Anterior cingulate cortex (tissue), 58 donors: ENCODE data around the gene AQP12B.

Experiments used
- DNase-seq, 58 donors: peaks; one replicate each; lab custom pipeline; 2025; lab: John Stamatoyannopoulos, UW

AQP12B gene

GRCh38 chr2:240637116-240637900, 45.4 kb downstream of the AQP12B start:
- no peak for DNase-seq

GRCh38 chr2:240636563-240637115, 46.0 kb downstream of the AQP12B start:
- DNase-seq, result no peak

GRCh38 chr2:240635998-240636547, 46.6 kb downstream of the AQP12B start:
- no peak for DNase-seq

GRCh38 chr2:240635121-240635997, 47.3 kb downstream of the AQP12B start:
- no peak for DNase-seq

GRCh38 chr2:240632306-240632721, 50.4 kb downstream of the AQP12B start:
- no peak for DNase-seq

GRCh38 chr2:240631548-240632305, 51.0 kb downstream of the AQP12B start:
- no peak for DNase-seq

- DNase-seq, result no peak
Measured at GRCh38 chr2:240630771-240631547, 51.7 kb downstream of the AQP12B start.

GRCh38 chr2:240629968-240630770, 52.5 kb downstream of the AQP12B start:
- DNase-seq, result no peak

- DNase-seq, result no peak
Measured at GRCh38 chr2:240629619-240629967, 53.1 kb downstream of the AQP12B start.

- no peak for DNase-seq
Measured at GRCh38 chr2:240628808-240629618, 53.7 kb downstream of the AQP12B start.

GRCh38 chr2:240628507-240628807, 54.2 kb downstream of the AQP12B start:
- DNase-seq, result no peak

GRCh38 chr2:240627736-240628506, 54.8 kb downstream of the AQP12B start:
- no peak for DNase-seq

GRCh38 chr2:240626531-240627300, 56.0 kb downstream of the AQP12B start:
- DNase-seq, result no peak
